ENCODE results near the gene PTPRE.

PTPRE gene

GRCh38 chr10:128049226-128050120 is 142.6 kb downstream of the PTPRE start:
- no peak for DNase-seq

GRCh38 chr10:128050121-128050516 is 143.2 kb downstream of the PTPRE start:
- DNase-seq: no peak

GRCh38 chr10:128050936-128051335 is 144.0 kb downstream of the PTPRE start:
- DNase-seq: no peak

GRCh38 chr10:128051548-128051947 is 144.6 kb downstream of the PTPRE start:
- no peak for DNase-seq

GRCh38 chr10:128052696-128053095 is 145.8 kb downstream of the PTPRE start:
- no peak for DNase-seq

- DNase-seq: no peak
Observed at GRCh38 chr10:128053356-128053755, 146.5 kb downstream of the PTPRE start.

GRCh38 chr10:128054163-128054970 is 147.5 kb downstream of the PTPRE start:
- no peak for DNase-seq

GRCh38 chr10:128055061-128055868 is 148.4 kb downstream of the PTPRE start:
- DNase-seq: no peak

GRCh38 chr10:128056303-128057050 is 149.6 kb downstream of the PTPRE start:
- DNase-seq: no peak

- DNase-seq: no peak
Observed at GRCh38 chr10:128058106-128058749, 151.3 kb downstream of the PTPRE start.

- no peak for DNase-seq
Observed at GRCh38 chr10:128058750-128059134, 151.8 kb downstream of the PTPRE start.

- no peak for DNase-seq
Observed at GRCh38 chr10:128059266-128059981, 152.5 kb downstream of the PTPRE start.

GRCh38 chr10:128059982-128060293 is 153.0 kb downstream of the PTPRE start:
- DNase-seq: no peak

- DNase-seq: no peak
Observed at GRCh38 chr10:128060341-128061250, 153.7 kb downstream of the PTPRE start.

- no peak for DNase-seq
Observed at GRCh38 chr10:128061306-128062300, 154.7 kb downstream of the PTPRE start.

GRCh38 chr10:128062331-128062880 is 155.5 kb downstream of the PTPRE start:
- no peak for DNase-seq

- no peak for DNase-seq
Observed at GRCh38 chr10:128062881-128063563, 156.1 kb downstream of the PTPRE start.

- DNase-seq: no peak
Observed at GRCh38 chr10:128063736-128064107, 156.8 kb downstream of the PTPRE start.

Data from NCI-H187 (cell line).